HCT116 (cell line): ENCODE data around the gene MYLK3.

ENCODE experiments used
- EGR1 ChIP-seq: IDR thresholded peaks from 2 replicates; pipeline ENCODE4 v1.6.1; 2012; ENCODE audit warnings: low read depth
- EZH2 ChIP-seq: fragments of 200-600 bp; sonication (generic); IDR thresholded peaks from 2 replicates; pipeline ENCODE4 v1.6.1; 2017; ENCODE audit warnings: antibody characterized with exemption, mixed run types
- EZH2phosphoT487 ChIP-seq: fragments of 200-600 bp; IDR thresholded peaks from 2 replicates; pipeline ENCODE4 v1.6.1; 2018; ENCODE audit warnings: antibody characterized with exemption, borderline replicate concordance
- JUND ChIP-seq: IDR thresholded peaks from 2 replicates; pipeline ENCODE4 v1.6.1; 2012
- POLR2A ChIP-seq: IDR thresholded peaks from 2 replicates; pipeline ENCODE4 v1.7.0; 2011; ENCODE audit warnings: borderline replicate concordance; ENCODE audit not compliant: insufficient read depth, insufficient read length; ENCODE audit errors: extremely low read depth
- POLR2AphosphoS5 ChIP-seq: IDR thresholded peaks from 2 replicates; pipeline ENCODE4 v1.6.1; 2011; ENCODE audit warnings: mild to moderate bottlenecking, low read depth, low read length, moderate library complexity
- RAD21 ChIP-seq: IDR thresholded peaks from 2 replicates; pipeline ENCODE4 v1.6.1; 2012; ENCODE audit warnings: low read depth, mild to moderate bottlenecking
- TCF7L2 ChIP-seq: IDR thresholded peaks from 2 replicates; pipeline ENCODE4 v1.7.0; 2011; ENCODE audit warnings: borderline replicate concordance, inconsistent platforms; ENCODE audit not compliant: insufficient read depth, insufficient read length; ENCODE audit errors: extremely low read depth
- YY1 ChIP-seq: IDR thresholded peaks from 2 replicates; pipeline ENCODE4 v1.6.1; 2011; ENCODE audit warnings: low read length, low read depth, moderate library complexity, mild to moderate bottlenecking; ENCODE audit not compliant: insufficient replicate concordance; ENCODE audit errors: extremely low read depth
- ZFX ChIP-seq: fragments of 450-650 bp; IDR thresholded peaks from 2 replicates; pipeline ENCODE4 v1.6.1; 2017
- ZNF274 ChIP-seq: fragments of 200-500 bp; sonication (Bioruptor generic); IDR thresholded peaks from 2 replicates; pipeline ENCODE4 v1.6.1; 2014; ENCODE audit warnings: mild to moderate bottlenecking, low read depth, low read length, inconsistent platforms
- TF ChIP-seq, protein P1 (sequence below), 3 experiments: fragments of 200-600 bp in 1 of 3; sonication (generic) in 1 of 3; IDR thresholded peaks in 2 of 3; conservative IDR thresholded peaks in 1 of 3; 2 replicates each; pipeline ENCODE4 v1.5.1; 2012 to 2017; ENCODE audit warnings: low read depth in 2 of 3, low read length in 2 of 3, antibody characterized with exemption in 1 of 3, borderline replicate concordance in 1 of 3, control low read depth in 1 of 3, mild to moderate bottlenecking in 1 of 3, mixed read lengths in 1 of 3, mixed run types in 1 of 3, moderate library complexity in 1 of 3; ENCODE audit not compliant: insufficient read depth in 1 of 3
- TF ChIP-seq, protein P2 (sequence below): IDR thresholded peaks from 2 replicates; pipeline ENCODE4 v1.6.1; 2012

DNA sequence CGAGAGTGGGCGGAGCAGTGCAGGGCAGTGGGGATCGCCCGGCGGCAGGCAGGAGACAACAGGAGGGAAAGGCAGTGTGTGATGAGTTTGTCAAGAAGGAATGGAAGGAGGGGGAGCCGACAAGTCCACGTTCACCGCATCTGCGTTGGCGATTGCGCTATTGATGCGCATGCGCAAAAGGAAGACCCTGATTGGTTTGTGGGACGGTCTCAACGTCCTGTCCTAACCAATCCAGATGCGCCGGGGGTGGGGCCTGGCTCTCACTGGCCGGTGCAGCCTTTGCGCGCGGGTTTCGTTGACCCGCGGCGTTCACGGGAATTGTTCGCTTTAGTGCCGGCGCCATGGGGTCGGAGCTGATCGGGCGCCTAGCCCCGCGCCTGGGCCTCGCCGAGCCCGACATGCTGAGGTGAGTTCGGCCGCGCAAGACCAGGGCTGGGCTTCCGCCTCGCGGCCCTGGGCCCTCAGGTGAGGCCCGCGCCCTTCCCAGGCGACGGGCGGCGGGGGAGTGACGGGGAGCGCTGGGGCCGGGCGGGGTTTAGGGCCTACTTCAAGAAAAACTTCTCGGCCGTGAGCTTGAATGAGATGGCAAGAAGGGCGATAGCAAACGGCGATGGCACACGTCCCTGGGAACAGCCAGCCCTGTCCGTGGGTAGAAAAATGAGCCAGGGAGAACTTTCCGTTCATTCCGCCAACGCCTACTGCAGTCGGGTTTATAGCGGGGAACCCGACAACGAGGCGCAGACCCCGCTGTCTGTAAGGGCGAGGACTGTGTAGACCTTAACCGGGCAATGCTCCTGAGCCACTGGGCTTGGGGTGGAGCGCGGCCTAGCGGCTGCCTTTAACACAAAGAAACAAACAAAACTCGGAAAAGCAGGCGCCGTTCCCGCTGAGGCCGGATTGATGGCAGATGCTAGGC is 58.5 kb downstream of the MYLK3 start, which contains the start of gene ORC6:
- TF ChIP-seq, protein P1, sequence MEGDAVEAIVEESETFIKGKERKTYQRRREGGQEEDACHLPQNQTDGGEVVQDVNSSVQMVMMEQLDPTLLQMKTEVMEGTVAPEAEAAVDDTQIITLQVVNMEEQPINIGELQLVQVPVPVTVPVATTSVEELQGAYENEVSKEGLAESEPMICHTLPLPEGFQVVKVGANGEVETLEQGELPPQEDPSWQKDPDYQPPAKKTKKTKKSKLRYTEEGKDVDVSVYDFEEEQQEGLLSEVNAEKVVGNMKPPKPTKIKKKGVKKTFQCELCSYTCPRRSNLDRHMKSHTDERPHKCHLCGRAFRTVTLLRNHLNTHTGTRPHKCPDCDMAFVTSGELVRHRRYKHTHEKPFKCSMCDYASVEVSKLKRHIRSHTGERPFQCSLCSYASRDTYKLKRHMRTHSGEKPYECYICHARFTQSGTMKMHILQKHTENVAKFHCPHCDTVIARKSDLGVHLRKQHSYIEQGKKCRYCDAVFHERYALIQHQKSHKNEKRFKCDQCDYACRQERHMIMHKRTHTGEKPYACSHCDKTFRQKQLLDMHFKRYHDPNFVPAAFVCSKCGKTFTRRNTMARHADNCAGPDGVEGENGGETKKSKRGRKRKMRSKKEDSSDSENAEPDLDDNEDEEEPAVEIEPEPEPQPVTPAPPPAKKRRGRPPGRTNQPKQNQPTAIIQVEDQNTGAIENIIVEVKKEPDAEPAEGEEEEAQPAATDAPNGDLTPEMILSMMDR (IDR thresholded peaks at IDR 0.05 in 2 of 3, conservative IDR thresholded peaks at IDR 0.05 in 1 of 3; ENCODE audit: borderline replicate concordance in 1 of 3, insufficient read depth in 1 of 3, low read depth in 2 of 3, low read length in 2 of 3): peak; percentile 32 to 47 (median 41); a peak in 5 of 6 replicates
- TF ChIP-seq POLR2AphosphoS5 (peak; percentile 75), EZH2 (no peak), EGR1 (no peak; the same call in none of the 2 replicates), ZFX (peak; percentile 90), YY1 (no peak), EZH2phosphoT487 (no peak), POLR2A (no peak), TCF7L2 (no peak), RAD21 (peak; percentile 36), JUND (no peak), ZNF274 (no peak)
- TF ChIP-seq, protein P2, sequence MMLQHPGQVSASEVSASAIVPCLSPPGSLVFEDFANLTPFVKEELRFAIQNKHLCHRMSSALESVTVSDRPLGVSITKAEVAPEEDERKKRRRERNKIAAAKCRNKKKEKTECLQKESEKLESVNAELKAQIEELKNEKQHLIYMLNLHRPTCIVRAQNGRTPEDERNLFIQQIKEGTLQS: no peak
